GM21576 (cell line): ENCODE measurements around the gene ARL17B.
"Not testable (repeated sequence)": the region's sequence is repeated elsewhere in the genome, so short reads cannot be mapped to it uniquely, and the experiment has no call there.

Source experiments
- ATAC-seq: cut with Tn5 transposase; IDR thresholded peaks from one replicate; pipeline ENCODE4 v1.9.1; 2021; ENCODE audit warnings: mild to moderate bottlenecking, moderate library complexity; ENCODE audit not compliant: unreplicated experiment

ARL17B gene

DNA sequence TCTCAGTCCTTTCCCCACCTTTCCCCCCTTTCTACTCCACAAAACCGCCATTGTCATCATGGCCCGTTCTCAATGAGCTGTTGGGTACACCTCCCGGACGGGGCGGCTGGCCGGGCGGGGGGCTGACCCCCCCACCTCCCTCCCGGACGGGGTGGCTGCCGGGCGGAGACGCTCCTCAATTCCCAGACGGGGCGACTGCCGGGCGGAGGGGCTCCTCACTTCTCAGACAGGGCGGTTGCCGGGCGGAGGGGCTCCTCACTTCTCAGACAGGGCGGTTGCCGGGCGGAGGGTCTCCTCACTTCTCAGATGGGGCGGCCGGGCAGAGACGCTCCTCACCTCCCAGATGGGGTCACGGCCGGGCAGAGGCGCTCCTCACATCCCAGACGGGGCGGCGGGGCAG lies 108.8 kb downstream of the ARL17B start:
- not testable (repeated sequence) for ATAC-seq

DNA sequence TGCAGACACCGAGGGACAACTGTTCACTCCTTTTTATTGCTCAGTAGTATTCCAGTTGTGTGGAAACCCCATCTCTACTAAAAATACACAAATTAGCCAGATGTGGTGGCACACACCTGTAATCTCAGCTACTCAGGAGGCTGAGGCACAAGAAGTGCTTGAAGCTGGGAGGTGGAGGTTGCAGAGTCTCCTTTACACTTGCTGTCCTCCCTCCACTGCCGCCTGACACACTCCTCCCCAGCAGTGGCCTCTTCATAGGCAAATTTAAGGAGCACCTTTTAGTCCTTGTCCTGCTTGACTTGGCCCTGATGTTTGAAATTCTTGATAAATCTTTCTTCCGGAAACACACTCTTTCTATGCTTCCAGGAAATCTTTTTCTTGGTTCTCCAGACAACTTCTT lies 112.4 kb downstream of the ARL17B start:
- ATAC-seq, result not testable (repeated sequence)

DNA sequence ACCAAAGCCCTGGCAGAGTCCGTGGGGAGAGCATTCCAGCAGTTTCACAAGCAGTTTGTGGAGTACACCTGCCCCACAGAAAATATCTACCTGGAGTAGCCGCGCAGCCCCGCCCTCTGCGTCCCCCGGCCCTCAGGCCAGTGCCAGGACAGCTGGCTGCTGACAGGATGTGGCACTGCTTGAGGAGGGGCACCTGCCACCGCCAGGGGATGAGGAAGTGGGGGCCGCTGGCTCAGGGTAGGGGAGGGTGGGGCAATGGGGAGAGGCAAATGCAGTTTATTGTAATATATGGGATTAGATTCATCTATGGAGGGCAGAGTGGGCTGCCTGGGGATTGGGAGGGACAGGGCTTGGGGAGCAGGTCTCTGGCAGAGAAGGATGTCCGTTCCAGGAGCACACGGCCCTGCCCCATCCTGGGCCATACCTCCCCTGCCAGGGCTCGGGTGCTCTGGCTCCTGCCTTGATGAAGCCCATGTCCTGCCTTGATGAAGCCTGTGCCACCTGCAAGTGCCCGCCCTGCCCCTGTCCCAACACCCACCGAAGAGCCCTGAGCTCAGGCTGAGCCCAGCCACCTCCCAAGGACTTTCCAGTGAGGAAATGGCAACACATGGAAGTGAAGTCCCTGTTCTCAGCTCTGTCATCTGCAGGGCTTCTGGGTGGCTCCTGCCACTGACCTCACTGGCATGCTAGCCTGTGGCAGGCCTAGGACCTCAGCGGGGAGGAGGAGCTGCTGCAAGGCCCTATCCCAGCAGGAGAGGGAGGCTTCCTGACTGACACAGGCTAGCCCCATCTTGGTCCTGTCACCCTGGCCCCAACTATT lies 116.4 kb downstream of the ARL17B start:
- not testable (repeated sequence) for ATAC-seq

DNA sequence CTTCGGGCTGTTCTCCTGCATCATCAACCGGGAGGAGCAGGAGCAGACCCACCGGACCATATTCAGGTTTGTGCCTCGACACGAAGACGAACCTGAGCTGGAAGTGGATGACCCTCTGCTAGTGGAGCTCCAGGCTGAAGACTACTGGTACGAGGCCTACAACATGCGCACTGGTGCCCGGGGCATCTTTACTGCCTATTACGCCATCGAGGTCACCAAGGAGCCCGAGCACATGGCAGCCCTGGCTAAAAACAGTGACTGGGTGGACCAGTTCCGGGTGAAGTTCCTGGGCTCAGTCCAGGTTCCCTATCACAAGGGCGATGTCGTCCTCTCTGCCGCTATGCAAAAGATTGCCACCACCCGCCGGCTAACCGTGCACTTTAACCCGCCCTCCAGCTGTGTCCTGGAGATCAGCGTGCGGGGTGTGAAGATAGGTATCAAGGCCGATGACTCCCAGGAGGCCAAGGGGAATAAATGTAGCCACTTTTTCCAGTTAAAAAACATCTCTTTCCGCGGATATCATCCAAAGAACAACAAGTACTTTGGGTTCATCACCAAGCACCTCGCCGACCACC lies 117.1 kb downstream of the ARL17B start:
- not testable (repeated sequence) for ATAC-seq

DNA sequence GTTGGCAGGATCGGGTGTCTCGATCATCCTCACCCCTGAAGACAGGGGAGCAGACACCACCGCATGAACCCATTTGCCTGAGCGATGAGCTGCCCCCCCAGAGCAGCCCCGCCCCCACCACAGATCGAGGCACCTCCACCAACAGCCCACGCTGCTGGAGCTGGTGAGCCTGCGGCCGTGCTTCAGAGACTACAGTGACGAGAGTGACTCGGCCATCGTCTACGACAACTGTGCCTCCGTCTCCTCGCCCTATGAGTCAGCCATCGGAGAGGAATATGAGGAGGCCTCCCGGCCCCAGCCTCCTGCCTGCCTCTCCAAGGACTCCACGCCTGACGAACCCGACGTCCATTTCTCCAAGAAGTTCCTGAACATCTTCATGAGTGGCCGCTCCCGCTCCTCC lies 117.6 kb downstream of the ARL17B start:
- ATAC-seq, result not testable (repeated sequence)

DNA sequence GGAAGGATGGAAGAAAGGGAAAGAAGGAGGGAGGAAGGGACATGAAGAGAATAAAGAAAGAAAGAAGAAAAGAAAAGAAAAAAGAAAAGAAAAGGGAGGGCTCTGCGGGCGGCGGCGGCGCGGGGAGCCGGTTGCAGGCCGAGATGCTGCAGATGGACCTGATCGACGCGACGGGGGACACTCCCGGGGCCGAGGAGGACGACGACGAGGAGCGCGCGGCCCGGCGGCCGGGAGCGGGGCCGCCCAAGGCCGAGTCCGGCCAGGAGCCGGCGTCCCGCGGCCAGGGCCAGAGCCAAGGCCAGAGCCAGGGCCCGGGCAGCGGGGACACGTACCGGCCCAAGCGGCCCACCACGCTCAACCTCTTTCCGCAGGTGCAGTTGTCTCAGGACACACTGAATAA lies 118.1 kb downstream of the ARL17B start:
- not testable (repeated sequence) for ATAC-seq

DNA sequence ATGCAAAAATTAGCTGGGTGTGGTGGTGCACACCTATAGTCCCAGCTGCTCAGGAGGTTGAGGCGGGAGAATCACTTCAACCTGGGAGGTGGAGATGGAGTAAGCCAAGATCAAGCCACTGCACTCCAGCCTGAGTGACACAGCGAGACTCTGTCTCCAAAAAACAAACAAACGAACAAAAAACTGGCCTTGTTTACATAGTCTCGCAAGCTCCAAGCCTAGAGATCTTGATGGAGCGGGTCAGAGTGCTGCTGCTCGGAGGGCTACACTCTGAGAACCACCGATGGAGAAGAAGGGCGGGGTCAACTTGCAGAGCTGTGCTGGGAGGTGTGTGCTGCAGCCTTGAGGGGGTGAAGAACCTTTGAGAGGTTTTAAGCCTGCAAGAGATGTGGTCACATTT lies 130.2 kb downstream of the ARL17B start:
- ATAC-seq, result not testable (repeated sequence)

DNA sequence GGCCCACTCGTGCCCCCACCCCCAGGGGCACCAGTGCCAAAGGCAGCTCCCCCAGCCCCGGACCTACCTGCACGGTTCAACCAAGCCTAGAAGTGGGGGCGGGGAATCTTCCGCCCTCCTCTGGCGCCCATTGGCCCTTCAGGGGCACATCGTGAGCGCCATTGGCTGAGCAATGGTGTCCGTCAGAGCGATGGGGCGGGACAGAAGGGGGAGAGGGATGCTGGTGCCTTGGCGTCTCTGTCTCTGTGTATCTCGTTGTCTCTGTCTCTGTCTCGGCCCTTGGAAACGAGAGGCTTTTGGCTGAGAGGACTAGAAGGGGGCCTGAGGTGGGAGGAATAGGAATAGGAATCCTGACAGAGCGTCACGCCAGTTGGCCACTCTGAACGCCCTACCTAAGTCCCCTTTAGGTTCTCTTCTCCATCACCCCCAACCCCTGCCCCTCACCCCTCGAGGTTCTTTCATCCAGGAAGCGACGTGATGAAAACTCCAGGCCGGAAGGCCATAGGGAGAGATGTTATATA lies 136.2 kb downstream of the ARL17B start:
- peak; percentile 98 for ATAC-seq

DNA sequence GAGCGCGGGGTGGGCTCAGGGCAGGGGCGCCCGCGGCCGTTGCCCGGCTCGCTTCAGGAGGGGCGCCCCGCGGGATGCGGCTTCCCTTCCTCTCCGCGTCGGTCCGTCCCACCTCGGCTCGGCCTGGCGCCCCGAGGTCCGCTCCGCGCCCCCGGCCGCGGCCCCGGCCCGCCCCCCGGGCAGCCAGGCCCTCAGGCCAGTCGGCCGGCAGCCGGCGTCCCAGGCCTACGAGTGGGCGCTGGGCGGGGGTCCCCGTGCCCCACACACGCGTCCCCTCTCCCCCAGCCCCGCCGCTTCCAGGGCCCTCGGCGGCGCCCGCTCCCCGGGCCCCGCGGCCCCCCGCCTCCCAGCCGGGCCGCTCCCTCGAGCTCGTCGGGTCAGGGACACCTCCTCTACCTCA lies 136.7 kb downstream of the ARL17B start:
- ATAC-seq, result peak; percentile 27
